B cell (primary cell): ENCODE measurements around the gene SCFD2.

Experiments used
- CTCF ChIP-seq: fragments of 200-600 bp; IDR thresholded peaks from one replicate; pipeline ENCODE4 v1.8.0; 2022; ENCODE audit warnings: antibody characterized with exemption, mild to moderate bottlenecking
- EZH2 ChIP-seq: IDR thresholded peaks from 2 replicates; pipeline ENCODE4 v1.6.1; 2012; ENCODE audit warnings: borderline replicate concordance, low read depth, mild to moderate bottlenecking, moderate library complexity, low read length; ENCODE audit not compliant: insufficient read depth, poor library complexity, severe bottlenecking

GRCh38 chr4:52892880-52893279, 473.0 kb downstream of the SCFD2 start:
- TF ChIP-seq CTCF, result no peak
- TF ChIP-seq EZH2, result no peak
